ENCODE results near the gene TOMM40. TPM values are rescaled to one million over a fixed set of nuclear protein-coding genes. Genes with fewer than 3 reads are reported as not detected.
A peak's percentile ranks its signal among the peaks of the same experiment; 100 is the strongest.
"Not testable (repeated sequence)": the region's sequence is repeated elsewhere in the genome, so short reads cannot be mapped to it uniquely, and the experiment has no call there.

The TOMM40 gene
- total RNA-seq, 2 donors from 2014 or later = 38.2 to 120 TPM

GRCh38 chr19:44886141-44886540 is 4.9 kb upstream of the TOMM40 start:
- no peak for DNase-seq (ENCODE audit: low spot score in 2 of 2)
- Mint-ChIP-seq H3K27ac (no peak overlapping the region), H3K36me3 (no peaks in the 10 kb centered on the region), H3K9me3 (no peaks in the 10 kb centered on the region)
- no peak for ATAC-seq

- DNase-seq (ENCODE audit: low spot score in 2 of 2) = no peak
- H3K27ac Mint-ChIP-seq = no peak overlapping the region
- ATAC-seq = no peak
- H3K9me3 Mint-ChIP-seq = no peaks in the 10 kb centered on the region
- H3K36me3 Mint-ChIP-seq = peaks cover 7 to 13% of the 10 kb centered on the region in 2 donors
Measured at GRCh38 chr19:44887648-44888047, 3.4 kb upstream of the TOMM40 start.

GRCh38 chr19:44888335-44888734 is 2.7 kb upstream of the TOMM40 start:
- not testable (repeated sequence) for H3K9me3 Mint-ChIP-seq; H3K27ac Mint-ChIP-seq; DNase-seq (ENCODE audit: low spot score in 2 of 2); ATAC-seq
- peaks cover 7 to 20% of the 10 kb centered on the region in 2 donors for H3K36me3 Mint-ChIP-seq

- Mint-ChIP-seq H3K9me3 (no peaks in the 10 kb centered on the region), H3K36me3 (peaks cover 7 to 30% of the 10 kb centered on the region in 2 donors), H3K27ac (peak overlapping the region; percentile 96 to 97)
- ATAC-seq (no peak), DNase-seq (ENCODE audit: low spot score in 2 of 2) (no peak)
Measured at GRCh38 chr19:44889830-44890365, 1.2 kb upstream of the TOMM40 start.

GRCh38 chr19:44890366-44891015 is 563 bp upstream of the TOMM40 start:
- DNase-seq (ENCODE audit: low spot score in 2 of 2) (peak; percentile 100), ATAC-seq (peak; percentile 86 to 88)
- peak overlapping the region; percentile 96 to 97 for H3K27ac Mint-ChIP-seq
- H3K36me3 Mint-ChIP-seq = peaks cover 7 to 32% of the 10 kb centered on the region in 2 donors
- H3K9me3 Mint-ChIP-seq = no peaks in the 10 kb centered on the region

GRCh38 chr19:44892932-44893331 is 1.9 kb downstream of the TOMM40 start:
- H3K27ac Mint-ChIP-seq = peak overlapping the region in 1 of 2 donors; percentile 95
- H3K36me3 Mint-ChIP-seq = peaks cover 7 to 32% of the 10 kb centered on the region in 2 donors
- ATAC-seq (no peak), DNase-seq (ENCODE audit: low spot score in 2 of 2) (no peak)
- no peaks in the 10 kb centered on the region for H3K9me3 Mint-ChIP-seq

GRCh38 chr19:44893332-44894051 is 2.4 kb downstream of the TOMM40 start:
- DNase-seq (ENCODE audit: low spot score in 2 of 2) = no peak
- no peak for ATAC-seq
- Mint-ChIP-seq H3K27ac (peak overlapping the region in 1 of 2 donors; percentile 95), H3K9me3 (no peaks in the 10 kb centered on the region), H3K36me3 (peaks cover 7 to 32% of the 10 kb centered on the region in 2 donors)

GRCh38 chr19:44894052-44894400 is 3.0 kb downstream of the TOMM40 start:
- DNase-seq (ENCODE audit: low spot score in 2 of 2) (no peak), ATAC-seq (no peak)
- Mint-ChIP-seq H3K27ac (no peak overlapping the region), H3K36me3 (peaks cover 7 to 32% of the 10 kb centered on the region in 2 donors), H3K9me3 (no peaks in the 10 kb centered on the region)

GRCh38 chr19:44894946-44895345 is 3.9 kb downstream of the TOMM40 start:
- DNase-seq (ENCODE audit: low spot score in 2 of 2) (no peak), ATAC-seq (no peak)
- Mint-ChIP-seq H3K36me3 (peaks cover 9 to 32% of the 10 kb centered on the region in 2 donors), H3K9me3 (no peaks in the 10 kb centered on the region), H3K27ac (peak overlapping the region in 1 of 2 donors; percentile 57)

- Mint-ChIP-seq H3K36me3 (peaks cover 4 to 23% of the 10 kb centered on the region in 2 donors), H3K9me3 (no peaks in the 10 kb centered on the region), H3K27ac (peak overlapping the region in 1 of 2 donors; percentile 36)
- DNase-seq (ENCODE audit: low spot score in 2 of 2) = no peak
- ATAC-seq = no peak
Measured at GRCh38 chr19:44897835-44898234, 6.8 kb downstream of the TOMM40 start.

- ATAC-seq (no peak), DNase-seq (ENCODE audit: low spot score in 2 of 2) (no peak)
- no peaks in the 10 kb centered on the region for H3K9me3 Mint-ChIP-seq
- peaks cover 4 to 5% of the 10 kb centered on the region in 2 donors for H3K36me3 Mint-ChIP-seq
- peak overlapping the region; percentile 63 to 81 for H3K27ac Mint-ChIP-seq
Measured at GRCh38 chr19:44900328-44901244, 9.5 kb downstream of the TOMM40 start.

GRCh38 chr19:44903216-44903601 is 12.2 kb downstream of the TOMM40 start:
- peak; percentile 16 to 26 for ATAC-seq
- peaks cover 4 to 5% of the 10 kb centered on the region in 2 donors for H3K36me3 Mint-ChIP-seq
- no peak overlapping the region for H3K27ac Mint-ChIP-seq
- DNase-seq (ENCODE audit: low spot score in 2 of 2) = no peak
- H3K9me3 Mint-ChIP-seq = no peaks in the 10 kb centered on the region

- DNase-seq (ENCODE audit: low spot score in 2 of 2) (peak; percentile 71 to 92), ATAC-seq (peak; percentile 57 to 74)
- Mint-ChIP-seq H3K9me3 (no peaks in the 10 kb centered on the region), H3K27ac (no peak overlapping the region), H3K36me3 (peaks cover 4 to 5% of the 10 kb centered on the region in 2 donors)
Measured at GRCh38 chr19:44903602-44904425, 12.8 kb downstream of the TOMM40 start.

- no peak for DNase-seq (ENCODE audit: low spot score in 2 of 2)
- ATAC-seq = no peak
- H3K36me3 Mint-ChIP-seq = peaks cover 4 to 5% of the 10 kb centered on the region in 2 donors
- no peaks in the 10 kb centered on the region for H3K9me3 Mint-ChIP-seq
- H3K27ac Mint-ChIP-seq = no peak overlapping the region
Measured at GRCh38 chr19:44904426-44904994, 13.5 kb downstream of the TOMM40 start.

- no peak for DNase-seq (ENCODE audit: low spot score in 2 of 2)
- Mint-ChIP-seq H3K27ac (no peak within 1 kb of the TSS), H3K9me3 (no peaks in the 10 kb centered on the region), H3K36me3 (peaks cover 0 to 5% of the 10 kb centered on the region in 2 donors)
- peak in 1 of 2 donors; percentile 10 for ATAC-seq
Measured at GRCh38 chr19:44905437-44906160, 14.5 kb downstream of the TOMM40 start, which contains the start of gene APOE. Gene APOE (plus strand): TSS chr19:44905796. CDS start chr19:44906625, 829 bp downstream.
